GM10847 (cell line): ENCODE measurements around the gene CDH5.

ENCODE experiments used
- POLR2A ChIP-seq: IDR thresholded peaks from 2 replicates; pipeline ENCODE4 v1.6.1; 2011; ENCODE audit not compliant: insufficient read length; ENCODE audit errors: extremely low read depth

The CDH5 gene

DNA sequence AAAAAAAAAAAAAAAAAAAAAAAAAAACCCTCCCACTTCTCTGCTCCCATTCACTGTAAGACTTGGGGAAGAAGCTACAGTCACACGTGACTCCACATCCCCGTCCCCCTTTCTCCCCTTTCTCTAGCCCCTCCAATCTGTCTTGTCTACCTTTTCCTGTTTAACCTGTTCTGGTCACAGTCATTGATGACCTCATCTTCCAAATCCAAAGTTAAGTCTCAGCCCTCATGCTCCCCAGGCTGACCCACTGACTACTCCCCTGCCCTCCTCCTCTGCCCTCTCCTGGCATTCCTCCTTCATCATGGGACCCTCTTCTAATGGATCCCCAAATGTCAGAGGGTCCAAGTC, 1.6 kb upstream of the CDH5 start:
- TF ChIP-seq POLR2A, result no peak

DNA sequence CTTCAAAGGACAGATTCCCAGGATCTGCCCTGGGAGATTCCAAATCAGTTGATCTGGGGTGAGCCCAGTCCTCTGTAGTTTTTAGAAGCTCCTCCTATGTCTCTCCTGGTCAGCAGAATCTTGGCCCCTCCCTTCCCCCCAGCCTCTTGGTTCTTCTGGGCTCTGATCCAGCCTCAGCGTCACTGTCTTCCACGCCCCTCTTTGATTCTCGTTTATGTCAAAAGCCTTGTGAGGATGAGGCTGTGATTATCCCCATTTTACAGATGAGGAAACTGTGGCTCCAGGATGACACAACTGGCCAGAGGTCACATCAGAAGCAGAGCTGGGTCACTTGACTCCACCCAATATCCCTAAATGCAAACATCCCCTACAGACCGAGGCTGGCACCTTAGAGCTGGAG, 840 bp upstream of the CDH5 start:
- TF ChIP-seq POLR2A, result no peak

- TF ChIP-seq POLR2A, result no peak
Measured at GRCh38 chr16:66367968-66368891, 1.7 kb downstream of the CDH5 start.

DNA sequence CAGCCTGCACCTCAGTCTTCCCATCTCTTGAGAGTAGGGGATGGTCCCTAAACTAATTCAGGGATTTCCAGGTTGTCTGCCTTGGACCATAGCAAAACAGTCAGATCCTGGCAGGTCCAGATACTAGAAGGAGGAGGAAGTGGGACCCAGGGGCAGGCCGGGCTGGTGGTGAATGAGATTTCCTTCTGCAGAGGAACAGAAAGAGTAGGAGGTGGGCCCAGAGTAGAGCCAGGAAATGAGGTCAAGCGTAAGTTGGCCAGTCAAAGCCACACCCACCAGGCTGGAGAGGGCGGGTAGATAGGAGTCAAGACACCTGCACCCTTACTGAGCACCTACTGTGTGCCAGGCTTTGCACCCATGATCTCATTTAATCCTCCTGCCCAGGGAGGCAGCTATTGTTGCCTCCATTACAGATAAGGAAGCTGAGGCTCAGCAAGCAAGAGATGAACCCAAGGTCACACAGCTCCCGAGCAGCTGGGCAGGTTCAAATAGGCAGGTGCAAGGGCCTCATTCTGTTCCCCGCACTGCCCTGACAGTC, 2.6 kb downstream of the CDH5 start:
- TF ChIP-seq POLR2A, result no peak

- no peak for TF ChIP-seq POLR2A
Measured at GRCh38 chr16:66370786-66371684, 4.5 kb downstream of the CDH5 start.

DNA sequence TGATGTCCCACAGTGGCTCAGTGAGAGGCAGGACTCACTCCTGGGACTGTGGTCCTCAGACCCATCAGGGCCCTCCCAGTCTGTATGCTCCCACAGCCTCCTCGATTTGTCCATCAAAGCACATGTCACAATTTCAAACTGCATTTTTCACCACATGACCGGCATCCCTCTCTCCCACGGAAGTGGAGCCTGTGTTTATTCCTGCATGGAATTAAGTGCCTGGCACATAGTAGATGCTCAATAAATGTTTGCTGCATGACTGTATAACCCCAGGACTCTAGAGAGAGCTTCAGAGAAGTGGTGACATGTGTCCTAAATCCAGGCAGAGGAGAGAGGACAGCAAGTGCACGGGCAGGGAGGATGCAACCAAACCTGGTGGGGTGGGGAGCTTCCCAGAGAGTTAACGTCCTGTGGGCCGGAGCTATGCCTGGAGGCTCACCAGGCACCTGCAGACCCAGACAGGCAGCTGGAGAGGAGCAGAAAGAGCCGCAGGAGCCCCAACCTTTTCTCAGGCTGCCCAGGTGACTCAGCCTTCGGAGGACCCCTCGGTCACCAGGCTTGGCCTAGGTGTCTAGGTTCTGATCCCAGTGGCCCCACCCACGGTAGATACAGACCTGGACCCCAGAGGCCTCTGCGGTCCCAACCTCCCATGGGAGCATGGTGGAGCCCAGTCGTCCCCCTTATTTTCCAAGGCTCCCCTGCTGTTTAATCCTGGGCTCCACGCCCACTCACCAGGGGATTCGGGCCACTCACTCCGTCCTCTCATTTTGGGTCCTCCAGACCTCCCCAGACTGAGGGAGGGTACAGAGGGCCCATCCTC, 5.8 kb downstream of the CDH5 start:
- TF ChIP-seq POLR2A, result no peak

DNA sequence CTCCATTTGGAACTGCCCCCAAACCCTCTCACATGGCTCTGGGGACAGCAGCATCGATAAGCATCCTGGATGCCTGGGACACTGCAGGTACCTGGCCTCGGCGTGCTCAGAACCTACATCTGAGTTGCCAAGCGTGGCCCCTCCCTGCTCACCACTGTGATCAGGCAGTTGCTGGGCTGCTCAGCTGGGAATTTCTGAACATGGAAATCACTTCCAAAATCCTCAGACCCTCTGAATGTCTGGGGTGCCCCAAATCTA, 6.3 kb downstream of the CDH5 start:
- no peak for TF ChIP-seq POLR2A

GRCh38 chr16:66373667-66374066, 7.2 kb downstream of the CDH5 start:
- TF ChIP-seq POLR2A, result no peak

DNA sequence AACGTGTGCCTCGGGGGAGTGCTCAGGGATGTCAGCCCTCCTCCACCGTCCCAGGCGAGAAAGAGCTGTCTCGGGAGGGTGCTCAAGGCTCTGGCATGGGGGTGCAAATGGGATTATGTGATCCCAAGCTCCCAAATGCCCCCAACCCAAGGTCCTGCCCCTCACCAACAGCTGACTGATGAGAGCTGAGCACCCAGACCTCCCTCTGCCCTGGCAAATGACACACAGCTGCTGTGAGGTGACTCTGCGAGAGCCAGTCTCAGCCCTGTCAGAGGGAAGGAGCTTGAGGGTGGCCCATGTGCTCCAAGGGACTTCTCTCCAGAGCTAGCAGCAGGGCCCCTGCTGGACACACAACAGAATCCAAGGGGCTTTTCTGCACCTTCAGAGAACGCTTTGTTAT, 7.7 kb downstream of the CDH5 start:
- TF ChIP-seq POLR2A, result no peak

GRCh38 chr16:66375451-66375850, 9.0 kb downstream of the CDH5 start:
- TF ChIP-seq POLR2A, result no peak

DNA sequence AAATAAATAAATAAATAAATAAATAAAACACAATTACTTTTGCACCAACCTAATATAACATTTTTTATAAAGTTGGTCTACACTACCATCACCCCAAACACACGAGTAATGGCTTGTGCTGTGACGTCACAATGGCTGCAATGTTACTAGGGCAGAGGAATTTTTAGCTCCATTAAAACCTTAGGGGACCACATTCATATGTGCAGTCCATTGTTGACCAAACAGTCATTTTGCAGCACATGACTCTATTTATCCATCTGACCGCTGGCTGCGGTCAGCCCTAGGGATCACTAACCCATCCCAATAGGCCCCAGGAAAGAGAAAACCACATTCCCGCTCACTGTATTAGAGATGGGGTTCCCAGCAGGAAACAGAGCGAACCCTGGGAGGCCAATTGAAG, 9.6 kb downstream of the CDH5 start:
- TF ChIP-seq POLR2A, result no peak

DNA sequence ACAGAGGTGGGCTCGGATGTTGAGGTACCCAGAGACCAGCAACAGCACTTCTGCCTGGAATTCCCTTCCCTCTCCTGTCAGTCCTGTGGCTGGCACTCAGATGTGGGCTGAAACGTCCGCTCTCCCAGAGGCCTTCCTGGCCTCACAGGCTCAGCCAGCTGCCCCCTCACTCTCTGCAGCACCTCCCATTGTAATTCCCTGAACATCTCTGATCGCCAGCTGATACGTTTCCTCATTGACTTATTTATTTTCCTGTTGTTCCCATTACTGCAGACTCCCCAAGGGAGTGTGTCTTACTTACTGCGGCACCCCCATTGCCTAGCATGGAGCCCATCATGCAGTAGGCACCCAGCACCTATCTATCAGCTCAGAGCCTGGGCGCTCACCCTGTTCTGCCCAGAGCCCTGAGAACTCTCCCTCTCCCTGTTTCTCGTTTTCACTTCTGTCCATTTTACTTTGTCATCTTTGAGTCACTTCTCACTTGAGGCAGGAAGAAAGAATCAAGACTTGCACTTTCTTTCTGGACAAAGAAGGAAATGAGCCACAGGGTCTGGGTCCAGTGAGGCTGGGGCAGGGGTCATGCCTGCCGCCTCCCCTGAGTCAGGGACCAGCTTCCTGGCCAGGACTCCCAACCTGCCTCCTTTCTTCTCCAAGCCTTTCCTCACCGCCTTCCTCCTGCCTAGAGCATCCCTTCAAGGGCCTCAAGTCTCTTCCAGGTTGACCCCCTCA, 10.2 kb downstream of the CDH5 start:
- no peak for TF ChIP-seq POLR2A

DNA sequence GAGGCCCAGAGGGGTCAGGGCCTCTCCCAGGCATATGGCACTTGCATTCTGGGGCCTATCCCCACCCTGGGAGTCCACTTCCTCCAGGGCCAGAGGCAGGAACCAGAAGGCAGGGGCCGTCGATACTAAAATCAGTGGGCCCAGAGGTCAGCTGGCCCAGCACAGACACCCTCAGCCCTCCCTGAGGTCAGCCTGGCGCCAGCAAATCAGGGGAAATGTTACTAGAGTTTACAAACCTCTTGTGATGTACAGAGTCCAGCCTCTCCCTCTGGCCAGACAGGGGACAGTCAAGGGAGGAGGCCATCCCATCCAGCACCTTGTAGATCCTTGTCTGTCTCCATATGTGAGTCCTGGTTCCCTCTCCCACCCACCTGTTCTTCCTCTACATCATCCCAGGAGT, 10.8 kb downstream of the CDH5 start:
- no peak for TF ChIP-seq POLR2A

DNA sequence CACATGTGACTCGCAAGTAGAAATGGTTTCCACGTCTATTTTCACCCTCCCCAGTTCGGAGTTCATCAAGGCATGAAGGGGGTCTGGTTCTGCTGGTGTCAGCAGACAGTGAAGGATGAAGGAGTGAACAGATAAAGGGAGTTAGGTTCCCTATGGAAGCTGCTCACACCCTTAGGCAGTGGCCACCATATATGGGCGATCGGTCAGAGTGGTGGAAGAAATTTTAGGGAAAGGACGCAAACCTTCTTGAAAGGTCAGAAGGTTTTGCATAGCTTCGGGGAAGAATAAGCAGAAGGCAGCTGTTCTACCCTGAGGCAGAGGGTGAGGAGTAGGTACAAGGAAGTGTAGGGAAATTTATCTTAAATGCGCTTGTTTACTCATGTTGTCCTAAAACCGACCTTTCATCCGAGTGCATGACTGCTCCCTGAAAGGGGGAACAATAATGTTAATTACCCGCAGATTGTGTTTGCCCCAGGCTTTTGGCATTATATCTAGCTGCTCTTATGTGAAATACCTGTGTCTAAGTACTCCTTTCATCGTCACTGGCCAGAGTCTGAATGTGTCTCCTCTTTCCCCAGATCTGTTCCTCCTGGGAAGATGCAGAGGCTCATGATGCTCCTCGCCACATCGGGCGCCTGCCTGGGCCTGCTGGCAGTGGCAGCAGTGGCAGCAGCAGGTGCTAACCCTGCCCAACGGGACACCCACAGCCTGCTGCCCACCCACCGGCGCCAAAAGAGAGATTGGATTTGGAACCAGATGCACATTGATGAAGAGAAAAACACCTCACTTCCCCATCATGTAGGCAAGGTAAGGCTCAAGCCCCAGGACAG, 12.5 kb downstream of the CDH5 start:
- no peak for TF ChIP-seq POLR2A
